ENCODE data around the gene PTPRM.

- TF ChIP-seq, protein P1, sequence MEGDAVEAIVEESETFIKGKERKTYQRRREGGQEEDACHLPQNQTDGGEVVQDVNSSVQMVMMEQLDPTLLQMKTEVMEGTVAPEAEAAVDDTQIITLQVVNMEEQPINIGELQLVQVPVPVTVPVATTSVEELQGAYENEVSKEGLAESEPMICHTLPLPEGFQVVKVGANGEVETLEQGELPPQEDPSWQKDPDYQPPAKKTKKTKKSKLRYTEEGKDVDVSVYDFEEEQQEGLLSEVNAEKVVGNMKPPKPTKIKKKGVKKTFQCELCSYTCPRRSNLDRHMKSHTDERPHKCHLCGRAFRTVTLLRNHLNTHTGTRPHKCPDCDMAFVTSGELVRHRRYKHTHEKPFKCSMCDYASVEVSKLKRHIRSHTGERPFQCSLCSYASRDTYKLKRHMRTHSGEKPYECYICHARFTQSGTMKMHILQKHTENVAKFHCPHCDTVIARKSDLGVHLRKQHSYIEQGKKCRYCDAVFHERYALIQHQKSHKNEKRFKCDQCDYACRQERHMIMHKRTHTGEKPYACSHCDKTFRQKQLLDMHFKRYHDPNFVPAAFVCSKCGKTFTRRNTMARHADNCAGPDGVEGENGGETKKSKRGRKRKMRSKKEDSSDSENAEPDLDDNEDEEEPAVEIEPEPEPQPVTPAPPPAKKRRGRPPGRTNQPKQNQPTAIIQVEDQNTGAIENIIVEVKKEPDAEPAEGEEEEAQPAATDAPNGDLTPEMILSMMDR (IDR thresholded peaks at IDR 0.05; ENCODE audit: control extremely low read depth in 1 of 3, insufficient read depth in 1 of 3, low read depth in 1 of 3, low read length in 3 of 3), result no peak
- TF ChIP-seq POLR2AphosphoS5 (IDR thresholded peaks at IDR 0.05; ENCODE audit: low read depth, low read length) (no peak), RFX5 (IDR thresholded peaks at IDR 0.05; ENCODE audit: borderline replicate concordance, low read depth, low read length) (no peak), JUND (IDR thresholded peaks at IDR 0.05; ENCODE audit: low read length) (no peak)
These were observed 181.3 kb downstream of the PTPRM start for GRCh38 chr18:7748251-7749007.
